T-cell (primary cell): ENCODE measurements around the gene PRPH2. TPM values are rescaled to one million over a fixed set of nuclear protein-coding genes. Genes with fewer than 3 reads are reported as not detected.
A peak's percentile ranks its signal among the peaks of the same experiment; 100 is the strongest.

Source experiments
- ATAC-seq, 4 experiments: fragments of 200-7000 bp in 3 of 4; fragments of 150-1000 bp in 1 of 4; cut with Tn5 transposase; replicated peaks in 1 of 4; 1 replicate in 3 of 4; 2 replicates in 1 of 4; pipeline ENCODE4 v1.10.0; 2021; ENCODE audit warnings: moderate library complexity in 3 of 4, mild to moderate bottlenecking in 2 of 4, moderate number of reproducible peaks in 1 of 4
- CTCF ChIA-PET, 2 donors: fragments of 300-600 bp; sonication (Branson Sonifier 250); formaldehyde crosslinking; loops; one replicate each; lab custom pipeline; 2022; ENCODE audit warnings: antibody characterized with exemption in 2 of 2; lab: Charles Lee
- POLR2A ChIA-PET, 2 donors: fragments of 300-600 bp; sonication (Branson Sonifier 250); formaldehyde crosslinking; loops; one replicate each; lab custom pipeline; 2022; ENCODE audit warnings: antibody characterized with exemption in 2 of 2; lab: Charles Lee
- DNase-seq, 35 experiments: peaks; one replicate each; pipeline versions ENCODE4 v3.0.0 to v3.0.0-alpha.2; 2013 to 2023
- H3K27ac ChIP-seq: one replicate; pipeline ENCODE4 v1.5.1; 2013; ENCODE audit warnings: low read length
- H3K27me3 ChIP-seq, 2 experiments: replicated peaks in 1 of 2; 1 replicate in 1 of 2; 2 replicates in 1 of 2; pipeline versions ENCODE4 v1.6.1 to v1.7.0; 2013; ENCODE audit warnings: low read length in 1 of 2, mixed read lengths in 1 of 2; ENCODE audit not compliant: control insufficient read depth in 2 of 2, insufficient read depth in 2 of 2; ENCODE audit errors: extremely low read depth in 1 of 2
- H3K36me3 ChIP-seq, 2 donors: 1 replicate in 1 of 2; 2 replicates in 1 of 2; pipeline versions ENCODE4 v1.6.1 to v1.7.0; 2013; ENCODE audit warnings: low read length in 1 of 2; ENCODE audit not compliant: control insufficient read depth in 2 of 2, insufficient read depth in 1 of 2; ENCODE audit errors: extremely low read depth in 1 of 2
- H3K4me1 ChIP-seq, 2 experiments: 1 replicate in 1 of 2; 2 replicates in 1 of 2; pipeline versions ENCODE4 v1.6.1 to v1.7.0; 2013; ENCODE audit warnings: low read length in 2 of 2, mixed read lengths in 1 of 2; ENCODE audit not compliant: insufficient read depth in 2 of 2, control insufficient read depth in 1 of 2; ENCODE audit errors: extremely low read depth in 1 of 2
- H3K4me3 ChIP-seq, 2 donors: 1 replicate in 1 of 2; 2 replicates in 1 of 2; pipeline versions ENCODE4 v1.5.1 to v1.7.0; 2013; ENCODE audit warnings: mild to moderate bottlenecking in 2 of 2, low read length in 1 of 2, moderate library complexity in 1 of 2; ENCODE audit not compliant: control insufficient read depth in 1 of 2; ENCODE audit errors: extremely low read depth in 1 of 2
- H3K9me3 ChIP-seq: 2 replicates; pipeline ENCODE4 v1.7.0; 2013
- H3K27ac Mint-ChIP-seq, 2 donors: one replicate each; pipeline ENCODE4 v1.8.0; 2020 to 2021; ENCODE audit warnings: mild to moderate bottlenecking in 2 of 2, mixed read lengths in 2 of 2
- H3K27me3 Mint-ChIP-seq, 2 donors: one replicate each; pipeline ENCODE4 v1.8.0; 2021 to 2022; ENCODE audit warnings: mixed read lengths in 2 of 2
- H3K36me3 Mint-ChIP-seq: one replicate; pipeline ENCODE4 v1.8.0; 2021; ENCODE audit warnings: mixed read lengths
- H3K4me1 Mint-ChIP-seq, 3 donors: one replicate each; pipeline ENCODE4 v1.8.0; 2020 to 2022; ENCODE audit warnings: mixed read lengths in 3 of 3, mild to moderate bottlenecking in 1 of 3
- H3K4me3 Mint-ChIP-seq, 3 donors: one replicate each; pipeline ENCODE4 v1.8.0; 2020 to 2022; ENCODE audit warnings: mild to moderate bottlenecking in 3 of 3, mixed read lengths in 3 of 3, moderate library complexity in 3 of 3
- H3K9me3 Mint-ChIP-seq, 3 donors: one replicate each; pipeline ENCODE4 v1.8.0; 2020 to 2022; ENCODE audit warnings: mixed read lengths in 3 of 3
- WGBS: methylation state at CpG from one replicate; pipeline ENCODE4 v1.1.5; 2013; ENCODE audit warnings: missing lambda C conversion rate; ENCODE audit not compliant: insufficient coverage; 5-methylcytosine and 5-hydroxymethylcytosine counted together
- total RNA-seq, 35 experiments: library from RNA in 6 of 35; stranded (reverse) in 6 of 35; fragments of 120-200 nt in 1 of 35; gene quantifications; one replicate each; pipeline versions ENCODE4 v1.2.1 to v1.2.4 and lab custom pipeline; 2013 to 2026

PRPH2 gene, protein sequence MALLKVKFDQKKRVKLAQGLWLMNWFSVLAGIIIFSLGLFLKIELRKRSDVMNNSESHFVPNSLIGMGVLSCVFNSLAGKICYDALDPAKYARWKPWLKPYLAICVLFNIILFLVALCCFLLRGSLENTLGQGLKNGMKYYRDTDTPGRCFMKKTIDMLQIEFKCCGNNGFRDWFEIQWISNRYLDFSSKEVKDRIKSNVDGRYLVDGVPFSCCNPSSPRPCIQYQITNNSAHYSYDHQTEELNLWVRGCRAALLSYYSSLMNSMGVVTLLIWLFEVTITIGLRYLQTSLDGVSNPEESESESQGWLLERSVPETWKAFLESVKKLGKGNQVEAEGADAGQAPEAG
- under 1 TPM in 2 of 5 donors, not detected in 3; 0.12 to 0.13 TPM for total RNA-seq
- 0.04 TPM for total RNA-seq (2013)
- 0 to 0.33 (median 0.06) reads per million in 29 experiments for total RNA-seq (lab: John Stamatoyannopoulos, UW)

DNA sequence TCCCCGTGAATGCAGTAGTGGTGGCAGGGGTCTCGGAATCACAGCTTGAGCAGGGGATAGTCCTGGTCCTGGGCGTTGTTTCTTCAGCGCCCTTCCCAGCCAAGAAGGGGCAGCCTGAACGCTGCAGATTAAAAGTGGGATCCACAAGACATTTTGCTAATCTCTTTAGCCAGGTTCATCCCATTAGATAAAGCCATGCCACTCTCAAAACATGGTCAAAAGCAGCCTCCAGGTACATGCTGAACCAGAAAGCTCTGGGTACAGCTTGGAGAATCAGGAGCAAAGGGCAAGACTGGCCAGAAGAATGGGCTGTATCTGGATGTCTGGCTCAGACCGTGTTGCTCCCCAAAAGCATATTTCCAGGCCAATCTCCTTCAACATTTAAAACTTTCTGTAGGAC lies at the start of gene PRPH2:
Gene PRPH2 (minus strand): TSS at position 101 of the 400 bp plus-strand sequence. CDS start 263 bp downstream, outside the sequence.
- Mint-ChIP-seq H3K36me3 (no peaks in the 10 kb centered on the region), H3K4me3 (no peak within 1 kb of the TSS), H3K9me3 (no peaks in the 10 kb centered on the region), H3K27me3 (peaks cover 0 to 3% of the 10 kb centered on the region in 2 donors), H3K27ac (no peak within 1 kb of the TSS), H3K4me1 (peaks cover 17 to 19% (median 19%) of the 10 kb centered on the region in 3 donors)
- Histone ChIP-seq H3K27ac (no peak within 1 kb of the TSS), H3K4me3 (no peak within 1 kb of the TSS), H3K4me1 (peaks cover 0 to 16% of the 10 kb centered on the region in 2 experiments), H3K36me3 (no peaks in the 10 kb centered on the region), H3K27me3 (peaks cover 0 to 15% of the 10 kb centered on the region in 2 experiments), H3K9me3 (no peaks in the 10 kb centered on the region)
- ChIA-PET POLR2A (no interaction called here), CTCF (no interaction called here)
- DNase-seq, result no peak
- WGBS, result 100% methylated on average over 2 of the region's 6 CpGs
- no peak for ATAC-seq

- CTCF ChIA-PET, result interaction anchor here (0.5 to 3.9 kb wide), 9 partner anchors 10 to 655 kb away, joined by 3 to 21 read pairs (median 4); partner anchors contain the start of genes BICRAL (in 2 of the 2), ABCC10 (in 1 of the 2) and TBCC (in 1 of the 2)
- H3K27me3 Mint-ChIP-seq, result no peaks in the 10 kb centered on the region
- peaks cover 0 to 3% (median 0%) of the 10 kb centered on the region in 3 donors for H3K9me3 Mint-ChIP-seq
- peak overlapping the region; percentile 64 to 75 (median 75) for H3K4me3 Mint-ChIP-seq
- Histone ChIP-seq H3K36me3 (peaks cover 0 to 3% of the 10 kb centered on the region in 2 donors), H3K27me3 (no peaks in the 10 kb centered on the region), H3K4me1 (peaks cover 45 to 72% of the 10 kb centered on the region in 2 experiments), H3K9me3 (no peaks in the 10 kb centered on the region), H3K4me3 (peak overlapping the region in 1 of 2 donors; percentile 31), H3K27ac (peak overlapping the region; percentile 99)
- peak; percentile 15 to 23 (median 16) for ATAC-seq
- WGBS, result no CpG with 5 or more reads among the region's 3 CpGs
- H3K36me3 Mint-ChIP-seq, result peaks cover 7% of the 10 kb centered on the region
- POLR2A ChIA-PET, result interaction anchor here (0.6 to 5.1 kb wide), 8 partner anchors 12 to 108 kb away, joined by 3 to 133 read pairs (median 6); partner anchors contain the start of genes TBCC (in 2 of the 2) and BICRAL (in 1 of the 2)
- H3K27ac Mint-ChIP-seq, result peak overlapping the region; percentile 100
- DNase-seq, result peak in 29 of 35 experiments; percentile 13 to 73 (median 36)
- peaks cover 68 to 83% (median 81%) of the 10 kb centered on the region in 3 donors for H3K4me1 Mint-ChIP-seq
Observed at GRCh38 chr6:42771741-42772100, 49.3 kb upstream of the PRPH2 start.

GRCh38 chr6:42769836-42770235 lies 47.4 kb upstream of the PRPH2 start:
- no peak overlapping the region for H3K4me3 ChIP-seq
- POLR2A ChIA-PET, result interaction anchor here (0.5 to 5.1 kb wide), 13 partner anchors 14 to 240 kb away, joined by 3 to 133 read pairs (median 6); partner anchors contain the start of genes TBCC (in 2 of the 2) and BICRAL (in 1 of the 2)
- no peaks in the 10 kb centered on the region for H3K27me3 Mint-ChIP-seq
- peak overlapping the region; percentile 100 for H3K27ac Mint-ChIP-seq
- CTCF ChIA-PET, result interaction anchor here (0.6 to 3.9 kb wide), 6 partner anchors 12 to 61 kb away, joined by 3 to 21 read pairs (median 3); partner anchors contain the start of gene TBCC (in 1 of the 2)
- peaks cover 0 to 3% of the 10 kb centered on the region in 2 donors for H3K36me3 ChIP-seq
- 100% methylated on average over 2 of the region's 2 CpGs for WGBS
- ATAC-seq (no peak), DNase-seq (no peak)
- H3K4me3 Mint-ChIP-seq, result peak overlapping the region in 1 of 3 donors; percentile 75
- no peaks in the 10 kb centered on the region for H3K27me3 ChIP-seq
- H3K27ac ChIP-seq, result peak overlapping the region; percentile 99
- peaks cover 59 to 81% (median 75%) of the 10 kb centered on the region in 3 donors for H3K4me1 Mint-ChIP-seq
- H3K36me3 Mint-ChIP-seq, result peaks cover 20% of the 10 kb centered on the region
- no peaks in the 10 kb centered on the region for H3K9me3 ChIP-seq
- H3K9me3 Mint-ChIP-seq, result peaks cover 0 to 3% (median 0%) of the 10 kb centered on the region in 3 donors
- H3K4me1 ChIP-seq, result peaks cover 37 to 63% of the 10 kb centered on the region in 2 experiments

GRCh38 chr6:42769051-42769450 lies 46.7 kb upstream of the PRPH2 start:
- 100% methylated on average over 1 of the region's 4 CpGs for WGBS
- no peak overlapping the region for H3K4me3 ChIP-seq
- H3K9me3 ChIP-seq, result no peaks in the 10 kb centered on the region
- DNase-seq (no peak), ATAC-seq (no peak)
- no peaks in the 10 kb centered on the region for H3K27me3 ChIP-seq
- H3K4me3 Mint-ChIP-seq, result no peak overlapping the region
- peaks cover 0 to 3% of the 10 kb centered on the region in 2 donors for H3K36me3 ChIP-seq
- peaks cover 51 to 74% (median 67%) of the 10 kb centered on the region in 3 donors for H3K4me1 Mint-ChIP-seq
- H3K27ac ChIP-seq, result peak overlapping the region; percentile 99
- CTCF ChIA-PET, result interaction anchor here (1.2 to 3.9 kb wide), 3 partner anchors 23 to 43 kb away, joined by 3 to 21 read pairs (median 3); partner anchors contain the start of gene TBCC (in 1 of the 2)
- POLR2A ChIA-PET, result interaction anchor here (0.5 to 5.1 kb wide), 7 partner anchors 14 to 112 kb away, joined by 3 to 133 read pairs (median 13); partner anchors contain the start of genes TBCC (in 2 of the 2) and BICRAL (in 1 of the 2)
- H3K9me3 Mint-ChIP-seq, result peaks cover 0 to 3% (median 0%) of the 10 kb centered on the region in 3 donors
- H3K4me1 ChIP-seq, result peaks cover 31 to 55% of the 10 kb centered on the region in 2 experiments
- no peaks in the 10 kb centered on the region for H3K27me3 Mint-ChIP-seq
- H3K27ac Mint-ChIP-seq, result peak overlapping the region; percentile 100
- peaks cover 20% of the 10 kb centered on the region for H3K36me3 Mint-ChIP-seq

GRCh38 chr6:42766163-42766670 lies 43.8 kb upstream of the PRPH2 start:
- WGBS, result 100% methylated on average over 1 of the region's 5 CpGs
- H3K4me3 ChIP-seq, result no peak overlapping the region
- no peaks in the 10 kb centered on the region for H3K9me3 Mint-ChIP-seq
- H3K4me1 ChIP-seq, result peaks cover 10 to 29% of the 10 kb centered on the region in 2 experiments
- H3K27ac ChIP-seq, result no peak overlapping the region
- ChIA-PET CTCF (interaction anchor here (0.6 kb wide), 2 partner anchors 10 to 28 kb away, joined by 3 read pairs; no protein-coding TSS in a partner anchor), POLR2A (interaction anchor here in 1 of 2 donors (0.7 kb wide), 1 partner anchor 120 kb away, joined by 5 read pairs; no protein-coding TSS in a partner anchor)
- H3K36me3 Mint-ChIP-seq, result peaks cover 23% of the 10 kb centered on the region
- H3K27ac Mint-ChIP-seq, result peak overlapping the region in 1 of 2 donors; percentile 18
- no peak overlapping the region for H3K4me3 Mint-ChIP-seq
- H3K27me3 ChIP-seq, result no peaks in the 10 kb centered on the region
- peaks cover 29 to 56% (median 44%) of the 10 kb centered on the region in 3 donors for H3K4me1 Mint-ChIP-seq
- DNase-seq, result no peak
- H3K36me3 ChIP-seq, result peaks cover 0 to 3% of the 10 kb centered on the region in 2 donors
- no peaks in the 10 kb centered on the region for H3K27me3 Mint-ChIP-seq
- no peak for ATAC-seq
- H3K9me3 ChIP-seq, result no peaks in the 10 kb centered on the region
